Activated naive CD4-positive, alpha-beta T cell treated with Interleukin-2 at 50 U/mL for 16 hours (primary cell): ENCODE data around the gene YWHAH.
A peak's percentile ranks its signal among the peaks of the same experiment; 100 is the strongest.

Source experiments
- DNase-seq: peaks from one replicate; pipeline ENCODE4 v3.0.0-alpha.2; 2020

The YWHAH gene

DNA sequence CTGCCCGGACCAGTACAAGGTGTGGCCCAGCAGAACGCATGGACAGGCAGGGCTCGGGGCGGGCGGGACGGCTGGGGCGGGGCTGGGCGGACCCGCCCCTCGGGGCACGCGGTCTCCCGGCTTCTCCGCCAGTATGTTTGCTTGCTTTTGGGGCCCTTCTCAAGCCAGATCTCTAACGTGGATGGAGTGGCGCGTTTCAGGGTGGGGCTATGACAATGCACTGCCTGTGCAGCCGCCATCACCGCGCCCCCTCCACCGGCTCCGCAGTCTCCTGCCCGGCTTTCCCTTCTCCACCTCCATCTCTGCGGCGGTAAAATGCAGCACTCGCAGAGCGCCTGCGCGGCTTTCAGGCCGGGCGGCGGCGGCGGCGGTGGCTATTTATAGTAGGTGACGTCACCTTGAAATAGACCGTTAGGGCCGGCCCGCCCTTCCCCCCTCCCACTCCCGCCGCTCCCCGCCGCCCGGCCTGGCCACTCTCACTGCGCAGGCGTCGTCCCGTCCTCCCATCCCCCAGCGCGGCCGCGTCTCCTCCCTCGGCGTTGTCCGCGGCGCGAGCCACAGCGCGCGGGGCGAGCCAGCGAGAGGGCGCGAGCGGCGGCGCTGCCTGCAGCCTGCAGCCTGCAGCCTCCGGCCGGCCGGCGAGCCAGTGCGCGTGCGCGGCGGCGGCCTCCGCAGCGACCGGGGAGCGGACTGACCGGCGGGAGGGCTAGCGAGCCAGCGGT lies at the start of gene YWHAH:
Gene YWHAH, plus strand, starts transcription at position 558 of the 722 bp plus-strand sequence. CDS start 199 bp downstream, outside the sequence.
- DNase-seq: peak; percentile 88

DNA sequence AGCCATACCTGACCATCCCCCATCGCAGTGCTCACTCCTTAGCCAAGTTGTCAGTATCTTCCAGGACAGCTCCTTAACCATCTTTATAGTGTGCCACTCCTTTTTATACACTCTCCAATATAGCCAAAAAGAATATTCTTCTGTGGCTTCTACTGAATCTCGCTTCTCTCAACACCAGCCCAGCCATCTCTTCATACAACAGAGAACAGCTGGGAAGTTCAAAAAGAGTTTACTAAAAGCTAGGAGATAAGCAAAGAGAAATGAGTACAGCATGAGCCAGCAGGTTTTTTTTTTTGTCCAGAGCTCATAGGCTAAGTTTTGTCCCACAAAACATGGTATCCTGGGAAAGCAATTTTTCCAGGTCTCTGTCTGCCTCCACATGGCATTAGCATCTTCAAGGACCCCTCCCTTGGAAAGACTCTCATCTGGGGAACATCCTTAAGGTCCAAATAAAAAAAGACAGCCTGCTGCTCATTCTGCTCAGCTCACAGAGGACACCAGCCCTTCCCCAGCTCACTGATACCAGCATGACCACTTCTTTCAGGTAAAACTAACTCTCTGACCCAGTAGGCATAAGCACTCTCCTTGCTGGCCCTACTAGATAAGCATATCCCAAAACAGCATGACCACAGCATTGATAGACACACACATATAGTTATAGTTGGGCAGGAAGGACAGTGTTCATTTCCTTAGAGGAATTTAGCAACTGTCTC lies 48.8 kb upstream of the YWHAH start:
- no peak for DNase-seq

DNA sequence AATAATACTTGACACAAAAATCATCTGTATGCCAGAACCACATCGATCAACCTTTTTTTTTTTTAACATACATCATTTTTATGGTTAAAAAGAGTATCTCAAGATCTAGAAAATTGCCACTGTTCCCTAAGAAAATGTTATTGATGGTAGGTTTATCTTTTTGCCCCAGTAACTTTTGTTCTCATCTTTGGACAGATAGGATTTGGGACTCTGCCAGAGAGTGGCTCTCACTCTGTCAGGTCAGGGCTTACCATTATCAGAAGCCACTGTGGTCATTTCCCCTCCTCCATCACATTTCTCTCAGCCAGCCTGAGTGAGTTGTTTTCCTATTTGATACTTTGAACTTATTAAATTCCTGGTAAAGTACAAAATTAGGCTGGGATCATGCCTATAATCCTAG lies 47.9 kb upstream of the YWHAH start:
- no peak for DNase-seq

DNA sequence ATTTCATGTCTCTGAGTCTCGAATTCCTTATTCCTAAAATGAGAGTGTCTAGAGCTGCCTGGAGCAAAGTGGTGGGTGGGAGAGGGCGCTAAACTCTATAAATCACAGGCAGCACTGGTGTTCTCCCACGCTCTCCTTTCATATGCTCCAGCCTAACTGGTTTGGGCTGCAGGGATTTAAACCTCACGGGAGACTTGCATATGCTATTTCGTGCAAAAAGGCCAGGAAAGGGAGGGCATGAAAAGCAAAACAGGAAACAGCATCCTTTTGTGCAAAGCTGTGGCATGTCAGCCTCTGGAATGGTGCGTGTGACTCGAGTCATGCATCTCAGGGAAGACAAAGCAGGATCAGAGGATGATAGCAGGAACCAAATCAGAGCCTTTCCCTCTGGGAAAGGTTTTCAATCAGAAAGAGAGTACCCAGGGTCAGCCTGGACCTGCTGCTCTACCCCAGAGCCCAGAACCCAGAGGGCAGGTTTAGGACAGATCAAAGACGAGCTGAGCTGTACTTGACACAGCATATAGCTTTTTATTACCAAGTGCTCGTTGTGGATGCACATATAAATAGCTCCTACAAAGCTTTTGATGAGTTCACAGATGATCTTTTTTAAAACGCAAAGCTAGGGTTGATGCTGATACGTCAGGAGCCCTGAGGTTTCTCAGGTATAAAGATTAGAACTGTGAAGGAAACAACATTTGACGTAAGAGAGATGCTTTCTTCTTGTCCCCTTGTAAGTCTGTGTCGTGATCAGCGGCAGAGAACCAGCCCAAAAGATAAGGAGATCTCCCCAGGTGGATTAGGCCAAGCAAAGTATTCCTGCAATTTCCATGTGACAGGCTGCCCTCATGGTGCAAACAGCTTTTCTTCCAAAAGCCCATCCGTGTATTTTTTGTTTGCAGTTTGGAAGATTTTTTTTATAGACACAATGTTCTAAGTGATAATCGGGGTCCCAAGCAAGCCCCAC lies 46.2 kb upstream of the YWHAH start:
- DNase-seq: no peak

DNA sequence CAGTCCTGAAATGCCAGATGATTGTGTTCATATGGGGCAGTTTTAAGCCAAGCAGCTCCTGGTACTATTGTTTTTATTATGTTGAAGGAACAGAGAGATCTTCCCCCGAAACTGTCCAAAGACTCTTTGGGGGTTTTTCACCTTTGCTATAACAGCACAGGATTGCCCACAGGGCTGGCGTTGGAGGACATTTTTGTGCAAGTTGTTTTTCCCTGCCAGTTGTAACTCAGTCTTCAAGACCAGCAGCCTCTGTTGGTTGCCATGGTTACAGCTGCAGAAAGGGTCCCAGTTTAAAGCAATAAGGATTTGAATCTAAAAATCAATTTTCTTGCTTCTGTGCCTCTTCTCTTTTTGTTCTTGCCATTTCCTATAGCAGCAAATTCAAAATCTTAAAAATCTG lies 45.4 kb upstream of the YWHAH start:
- DNase-seq: no peak

DNA sequence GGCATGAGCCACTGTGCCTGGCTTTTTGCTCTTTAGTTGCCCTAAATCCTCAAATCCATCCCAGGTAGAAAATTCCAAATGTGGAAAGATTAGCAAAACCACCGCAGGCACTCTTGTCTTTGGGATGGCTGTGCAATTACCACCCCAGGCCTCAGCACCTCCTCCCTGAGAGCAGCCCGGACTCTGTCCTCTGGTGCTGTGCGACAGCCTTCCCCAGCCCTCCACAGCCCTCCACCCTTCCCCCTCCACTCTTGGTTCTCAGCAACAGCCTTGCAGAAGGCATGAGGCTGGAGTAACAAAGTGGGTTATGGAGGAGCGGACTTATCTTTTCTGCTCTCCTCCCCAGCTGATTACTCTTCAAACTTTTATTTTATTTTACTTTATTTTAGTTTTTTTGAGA lies 44.7 kb upstream of the YWHAH start:
- DNase-seq: no peak

DNA sequence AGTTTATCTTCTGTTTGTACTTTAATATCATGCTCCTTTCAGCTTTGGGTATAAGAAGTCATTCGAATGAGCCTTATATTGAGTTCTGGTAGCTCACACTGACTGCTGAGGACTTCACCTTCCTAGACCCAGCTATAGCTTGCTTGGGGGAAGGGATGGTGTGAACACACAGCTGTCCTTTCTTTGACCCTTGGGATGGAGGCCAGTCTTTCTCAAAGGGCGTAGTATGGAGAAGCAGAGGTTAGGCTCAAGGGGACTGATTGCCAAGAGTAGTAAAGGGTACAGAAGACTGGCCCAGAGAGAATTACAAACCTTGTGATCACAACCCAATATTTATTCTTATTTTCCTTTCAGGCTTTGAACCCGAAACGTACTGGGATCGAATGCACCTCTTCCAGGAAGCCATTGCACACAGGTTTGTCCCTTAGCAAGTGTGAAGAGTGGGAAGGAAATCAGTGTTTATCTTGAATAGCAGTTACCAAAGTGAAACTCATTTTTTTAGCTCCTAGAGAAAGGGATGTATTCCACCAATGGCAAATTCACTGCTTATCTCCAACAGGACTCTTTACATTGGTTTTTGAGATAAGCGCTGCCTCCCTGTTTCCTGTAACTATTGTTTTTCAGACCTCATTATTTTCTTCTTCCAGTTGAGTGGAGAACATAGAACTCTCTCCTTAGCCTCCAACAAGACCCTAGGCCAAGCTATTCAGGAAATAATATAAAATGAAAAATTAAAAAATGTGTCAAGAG lies 42.8 kb upstream of the YWHAH start:
- no peak for DNase-seq

DNA sequence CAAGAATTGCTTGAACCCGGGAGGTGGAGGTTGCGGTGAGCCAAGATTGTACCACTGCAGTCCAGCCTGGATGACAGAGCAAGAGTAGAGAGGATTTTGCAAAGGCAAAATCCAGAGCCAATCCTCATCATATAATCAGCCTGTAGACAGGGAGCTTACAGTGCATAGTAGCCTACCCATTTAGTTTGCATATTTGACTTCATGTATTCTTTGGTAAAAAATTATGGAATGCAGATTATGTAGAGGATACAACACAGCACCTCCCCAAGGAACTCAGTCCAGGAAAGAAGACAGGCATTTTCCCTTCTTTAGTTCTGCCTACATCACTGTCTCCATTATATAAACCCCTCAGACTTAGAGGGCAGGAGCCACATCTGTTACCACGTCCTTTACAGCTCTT lies 39.7 kb upstream of the YWHAH start:
- DNase-seq: no peak

DNA sequence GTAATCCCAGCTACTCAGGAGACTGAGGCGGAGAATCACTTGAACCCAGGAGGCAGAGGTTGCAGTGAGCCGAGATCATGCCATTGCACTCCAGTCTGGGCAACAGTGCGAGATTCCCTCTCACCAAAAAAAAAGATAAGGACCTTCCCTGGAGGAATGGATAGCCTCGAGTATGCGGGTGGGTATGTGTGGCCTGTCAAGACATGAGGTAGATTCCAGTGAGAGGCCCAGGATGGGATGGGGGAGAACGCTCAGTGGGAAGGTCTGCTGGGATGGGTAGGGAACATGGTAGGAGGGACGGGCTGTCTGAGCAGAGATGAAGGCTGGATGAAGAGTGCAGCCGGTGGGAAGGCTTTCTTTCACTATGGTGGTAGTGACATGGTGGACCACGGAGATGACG lies 39.0 kb upstream of the YWHAH start:
- no peak for DNase-seq

DNA sequence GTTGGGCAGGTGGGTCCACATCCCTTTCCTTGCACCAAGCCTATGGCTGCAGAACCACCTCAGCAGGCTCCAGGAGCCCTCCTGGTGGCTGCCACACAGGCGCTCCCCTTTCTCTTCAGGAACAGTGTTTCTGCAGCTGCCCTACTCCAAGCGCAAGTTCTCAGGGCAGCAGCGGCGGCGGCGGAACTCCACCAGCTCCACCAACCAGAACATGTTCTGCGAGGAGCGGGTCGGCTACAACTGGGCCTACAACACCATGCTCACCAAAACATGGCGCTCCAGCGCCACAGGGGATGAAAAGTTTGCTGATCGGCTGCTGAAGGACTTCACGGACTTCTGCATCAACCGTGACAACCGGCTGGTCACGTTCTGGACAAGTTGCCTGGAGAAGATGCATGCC lies 38.2 kb upstream of the YWHAH start:
- no peak for DNase-seq

DNA sequence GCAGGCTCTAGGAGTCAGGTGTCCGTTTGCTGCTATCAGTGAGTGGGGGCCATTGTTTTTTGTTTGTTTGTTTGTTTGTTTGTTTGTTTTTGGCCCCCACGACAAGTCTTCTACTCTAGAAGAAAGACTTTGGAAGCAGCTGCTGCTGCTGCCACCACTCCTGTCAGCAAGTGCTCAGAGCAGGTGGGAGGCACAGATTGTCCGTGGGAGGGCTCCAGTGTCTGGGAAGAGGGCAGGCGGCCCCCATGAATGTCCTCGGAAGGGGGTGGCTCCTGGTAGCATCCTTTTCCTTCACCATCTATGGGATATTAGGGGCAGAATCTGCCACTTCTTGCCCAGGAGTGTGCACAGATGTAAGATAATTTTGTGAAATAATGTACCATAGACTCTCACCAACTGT lies 37.8 kb upstream of the YWHAH start:
- DNase-seq: no peak

DNA sequence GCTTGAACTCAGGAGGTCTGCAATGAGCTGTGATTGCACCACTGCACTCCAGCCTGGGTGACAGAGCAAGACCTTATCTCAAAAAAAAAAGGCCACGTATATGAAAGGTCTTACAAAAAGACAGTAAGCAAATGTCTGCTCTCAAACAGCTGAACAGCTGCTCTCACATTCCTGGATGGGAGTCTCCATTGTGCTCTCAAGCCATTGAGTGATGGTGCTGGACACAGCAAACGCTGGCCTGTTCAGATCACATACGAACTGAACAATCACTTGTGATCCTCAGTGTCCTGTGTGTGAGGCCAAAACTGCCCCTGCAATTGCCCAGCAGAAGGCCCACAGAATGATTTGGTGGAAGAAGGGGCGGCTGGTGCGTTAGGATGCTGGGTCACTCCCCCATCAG lies 34.4 kb upstream of the YWHAH start:
- DNase-seq: no peak

DNA sequence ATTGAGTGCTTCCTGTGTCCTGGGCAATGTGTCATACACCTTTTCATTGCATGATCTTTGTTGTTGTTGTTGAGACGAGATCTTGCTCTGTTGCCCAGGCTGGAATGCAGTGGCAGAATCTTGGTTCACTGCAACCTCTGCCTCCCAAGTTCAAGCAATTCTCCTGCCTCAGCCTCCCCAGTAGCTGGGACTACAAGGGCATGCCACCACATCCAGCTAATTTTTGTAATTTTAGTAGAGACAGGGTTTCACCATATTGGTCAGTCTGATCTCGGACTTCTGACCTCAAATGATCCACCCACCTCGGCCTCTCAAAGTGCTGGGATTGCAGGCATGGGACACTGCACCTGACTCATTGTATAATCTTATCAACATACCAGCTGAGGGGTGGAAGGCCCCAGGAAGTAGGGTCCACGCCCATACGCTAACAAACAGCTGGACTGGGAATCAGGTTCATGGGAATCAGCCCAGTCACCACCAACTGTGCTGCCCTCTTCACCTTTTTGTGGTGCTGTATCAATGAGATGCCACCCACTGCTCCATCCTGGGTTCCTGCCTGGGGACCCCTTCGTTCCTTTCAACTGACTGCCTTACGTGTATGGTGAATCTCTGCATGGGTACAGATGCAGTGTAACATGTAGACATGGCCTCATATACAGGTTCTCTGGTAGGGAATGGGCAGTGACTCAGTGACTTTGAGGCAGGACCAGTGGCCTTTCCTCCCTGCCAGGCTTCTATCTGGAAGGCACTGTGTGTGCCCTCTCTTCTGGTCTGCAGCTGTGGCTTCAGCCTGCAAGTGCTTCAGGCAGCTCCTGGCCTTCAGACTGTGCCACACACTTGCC lies 32.5 kb upstream of the YWHAH start:
- DNase-seq: no peak

DNA sequence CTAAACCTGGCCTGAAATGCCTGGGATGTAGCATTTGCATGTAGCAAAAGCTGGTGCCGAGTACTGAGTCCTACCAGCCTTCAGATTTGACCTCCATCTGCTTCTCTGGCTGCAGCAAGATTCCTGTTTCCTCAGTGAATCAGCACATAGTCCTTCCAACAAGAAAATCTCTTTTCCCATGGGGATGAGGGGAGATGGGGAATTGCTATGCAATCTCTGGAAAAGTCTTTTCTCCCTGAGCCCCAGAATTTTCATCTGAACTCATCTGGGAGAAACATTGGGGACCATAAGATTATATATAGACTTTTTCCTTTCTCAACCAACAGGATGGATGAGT lies 32.0 kb upstream of the YWHAH start:
- DNase-seq: no peak

DNA sequence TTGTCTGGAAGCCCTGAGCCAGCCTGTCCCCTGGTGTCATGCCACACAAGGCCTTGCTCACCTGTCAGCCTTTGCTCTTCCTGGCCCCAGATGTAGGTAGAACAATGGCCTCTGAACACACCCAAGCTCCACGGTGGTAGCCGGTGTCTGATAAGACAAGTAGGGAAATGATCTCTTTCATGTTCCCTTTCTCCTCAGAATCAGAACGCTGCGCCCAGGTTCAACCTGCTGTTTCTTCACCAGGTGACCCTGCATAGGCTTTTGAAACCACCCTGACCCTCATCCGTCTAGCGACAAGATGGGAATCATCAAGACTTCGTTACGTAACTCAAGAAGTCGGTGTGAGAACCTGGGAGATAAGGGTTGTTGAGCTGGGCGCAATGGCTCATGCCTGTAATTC lies 28.7 kb upstream of the YWHAH start:
- no peak for DNase-seq

DNA sequence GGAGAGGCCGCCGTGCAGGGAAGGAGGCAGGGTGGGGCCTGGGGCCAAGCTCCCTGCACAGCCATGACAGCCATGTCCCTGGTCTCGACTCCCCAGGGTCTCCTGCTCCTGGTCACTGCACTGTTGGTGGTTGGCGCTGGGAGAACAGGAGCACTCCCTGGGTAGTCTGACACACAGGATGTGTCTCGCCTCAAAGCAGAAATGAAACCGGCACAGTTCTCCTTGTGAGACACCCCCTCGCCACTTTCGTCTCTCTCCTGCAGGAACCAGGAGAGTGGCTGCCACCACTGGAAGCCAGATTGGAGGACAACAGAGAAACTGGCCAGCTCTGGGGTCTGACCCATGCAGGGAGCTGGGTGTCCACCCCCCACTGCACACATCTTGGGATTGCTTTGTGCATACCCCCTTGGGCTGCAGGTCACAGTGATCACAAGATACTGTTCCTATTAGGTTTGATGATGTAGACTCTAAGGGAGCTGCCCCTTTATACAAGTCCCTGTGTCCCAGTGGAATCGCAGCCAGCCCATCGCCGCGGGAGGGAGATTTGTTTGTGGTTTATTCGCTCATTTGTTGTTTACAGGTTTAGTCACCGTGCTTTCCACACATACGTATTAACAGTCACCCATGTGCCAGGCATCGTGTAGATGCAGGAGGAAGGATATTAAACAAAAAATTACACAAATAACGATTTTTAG lies 27.0 kb upstream of the YWHAH start:
- DNase-seq: peak; percentile 6

DNA sequence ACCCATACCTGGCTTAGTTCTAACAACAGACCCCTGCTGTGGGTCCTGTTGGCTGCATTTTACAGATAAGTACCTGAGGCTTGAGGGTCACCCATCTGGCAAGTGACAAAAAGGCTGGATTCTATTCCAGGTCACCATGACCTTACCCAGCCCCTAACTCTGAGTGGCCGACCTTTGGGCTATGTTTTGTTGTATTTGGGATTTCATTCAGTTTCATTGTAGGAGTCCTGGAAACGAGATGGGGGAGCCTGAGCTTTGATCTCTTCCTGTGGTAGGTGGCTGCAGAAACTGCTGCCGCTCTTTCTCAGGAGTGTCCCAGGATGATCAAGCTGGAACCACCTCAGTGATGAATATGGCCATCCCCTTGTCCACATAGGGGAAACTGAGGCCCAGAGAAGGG lies 24.6 kb upstream of the YWHAH start:
- no peak for DNase-seq

DNA sequence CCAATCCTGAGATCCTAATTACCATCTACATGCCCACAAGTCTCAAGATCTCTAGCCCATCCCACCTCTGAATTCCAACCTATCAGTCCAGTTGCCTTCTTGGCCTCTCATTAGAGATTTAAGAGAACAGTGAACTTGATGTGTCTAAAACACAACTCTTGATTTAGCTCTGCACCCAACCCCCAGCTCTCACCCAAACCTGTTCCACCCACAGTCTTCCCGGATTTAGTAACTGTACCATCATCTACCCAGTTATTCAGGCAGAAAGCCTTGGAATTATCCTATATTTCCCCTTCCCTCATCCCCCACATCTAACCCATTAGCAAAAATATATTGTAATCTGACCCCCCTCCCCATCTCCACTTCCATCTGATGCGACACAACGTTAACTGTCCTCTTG lies 24.0 kb upstream of the YWHAH start:
- no peak for DNase-seq

DNA sequence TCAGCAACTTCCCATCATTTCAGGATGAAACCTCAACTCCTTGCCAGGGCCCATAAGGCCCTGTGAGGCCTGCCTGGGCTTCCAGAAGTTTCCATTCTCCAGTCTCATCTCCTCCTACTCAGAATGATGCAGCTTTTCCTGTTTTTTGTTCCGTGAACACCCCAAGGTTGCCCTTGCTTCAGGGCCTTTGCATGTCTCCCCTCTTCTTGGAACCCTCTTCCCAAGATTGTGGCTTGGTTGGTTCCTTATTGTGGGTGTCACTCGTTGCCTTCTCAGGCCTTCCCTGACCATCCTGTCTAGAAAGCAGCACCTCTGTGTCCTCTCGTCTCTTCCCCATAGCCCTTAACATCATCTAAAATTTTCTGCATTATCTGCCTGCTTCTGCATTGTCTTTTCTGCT lies 23.2 kb upstream of the YWHAH start:
- no peak for DNase-seq

DNA sequence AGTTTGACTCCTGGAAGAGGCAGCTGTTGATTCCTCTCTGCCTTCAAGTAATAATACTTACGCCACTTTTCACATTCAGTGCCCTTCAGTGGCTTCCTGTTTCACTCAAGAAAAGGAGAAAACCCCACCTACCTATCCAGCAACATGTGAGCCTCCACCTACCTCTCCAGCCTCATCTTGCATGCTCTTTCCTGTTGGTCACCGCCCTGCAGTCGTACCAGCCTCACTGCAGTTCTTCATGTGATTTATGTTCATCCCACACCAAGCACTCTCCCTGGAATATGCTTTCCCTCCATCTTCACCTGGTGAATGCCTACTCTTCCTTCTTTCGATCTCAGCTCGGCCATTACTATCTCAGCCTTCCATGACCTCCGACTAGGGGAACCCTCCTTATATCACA lies 21.8 kb upstream of the YWHAH start:
- no peak for DNase-seq

DNA sequence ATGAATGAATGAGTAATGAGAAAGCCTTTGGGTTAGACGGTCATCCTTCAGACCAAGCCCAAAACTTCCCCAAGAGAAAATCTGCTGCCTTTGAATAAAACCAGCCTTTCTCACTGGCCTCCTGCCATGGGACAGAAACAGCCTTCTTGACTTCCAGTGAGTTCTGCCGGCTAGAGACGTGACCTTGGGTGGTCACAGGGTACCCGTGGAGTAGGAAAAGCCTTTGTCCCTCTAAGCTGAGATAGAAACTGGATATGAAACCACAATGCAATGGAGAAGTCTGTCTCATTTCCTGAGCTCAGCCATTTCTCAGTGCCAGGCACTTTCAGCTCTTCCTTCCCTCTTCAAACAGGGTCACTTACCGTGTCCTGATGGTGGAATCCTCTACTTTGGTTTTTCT lies 21.2 kb upstream of the YWHAH start:
- DNase-seq: no peak
